Measurements from ENCODE around the gene IL17C.

Gene IL17C

GRCh38 chr16:88661468-88661867 lies 23.1 kb downstream of the IL17C start:
- H4K20me1 ChIP-seq (ENCODE audit: low read depth, low read length), result 0 out of 2 replicates have a peak, but pooled peaks cover 2% of the 10 kb centered on the region
- H3K27me3 ChIP-seq (ENCODE audit: low read length), result no peaks in the 10 kb centered on the region
- H3K36me3 ChIP-seq (ENCODE audit: low read length), result no peaks in the 10 kb centered on the region
- no peaks in the 10 kb centered on the region for H3K9me3 ChIP-seq (ENCODE audit: insufficient read depth, low read length)
- peak overlapping the region; percentile 20; the same call in 1 of the 2 replicates for H3K9ac ChIP-seq (ENCODE audit: low read length)
- H3K27ac ChIP-seq (ENCODE audit: low read depth, low read length), result peak overlapping the region; percentile 57
- peaks cover 36% of the 10 kb centered on the region for H3K79me2 ChIP-seq (ENCODE audit: insufficient read depth, low read length)
- no peak for TF ChIP-seq CTCF (IDR thresholded peaks at IDR 0.05; ENCODE audit: insufficient read depth, low read length, poor library complexity, severe bottlenecking)
- no peak for TF ChIP-seq EZH2phosphoT487 (conservative IDR thresholded peaks at IDR 0.05; ENCODE audit: low read length)
- peak overlapping the region; percentile 91 for H3K4me2 ChIP-seq (ENCODE audit: low read depth, low read length, poor library complexity, severe bottlenecking)
- no peaks in the 10 kb centered on the region for H3K9me2 ChIP-seq (replicated peaks; ENCODE audit: insufficient read depth, low read length)
- H3F3A ChIP-seq (ENCODE audit: insufficient read depth), result peaks cover 21% of the 10 kb centered on the region
- H3K4me3 ChIP-seq (ENCODE audit: insufficient read depth, low read length, poor library complexity, severe bottlenecking), result peak overlapping the region; percentile 23
- no peak overlapping the region for H2AFZ ChIP-seq (ENCODE audit: low read depth, low read length, severe bottlenecking)

- no peaks in the 10 kb centered on the region for H3K9me3 ChIP-seq (ENCODE audit: insufficient read depth, low read length)
- H3K9me2 ChIP-seq (replicated peaks; ENCODE audit: insufficient read depth, low read length), result no peaks in the 10 kb centered on the region
- no peaks in the 10 kb centered on the region for H3K27me3 ChIP-seq (ENCODE audit: low read length)
- H3K36me3 ChIP-seq (ENCODE audit: low read length), result no peaks in the 10 kb centered on the region
- peak overlapping the region; percentile 66 for H3K27ac ChIP-seq (ENCODE audit: low read depth, low read length)
- H3K79me2 ChIP-seq (ENCODE audit: insufficient read depth, low read length), result peaks cover 36% of the 10 kb centered on the region
- H3K4me2 ChIP-seq (ENCODE audit: low read depth, low read length, poor library complexity, severe bottlenecking), result peak overlapping the region; percentile 91
- TF ChIP-seq CTCF (IDR thresholded peaks at IDR 0.05; ENCODE audit: insufficient read depth, low read length, poor library complexity, severe bottlenecking) (no peak), EZH2phosphoT487 (conservative IDR thresholded peaks at IDR 0.05; ENCODE audit: low read length) (no peak)
- no peak overlapping the region for H2AFZ ChIP-seq (ENCODE audit: low read depth, low read length, severe bottlenecking)
- peaks cover 21% of the 10 kb centered on the region for H3F3A ChIP-seq (ENCODE audit: insufficient read depth)
- H3K4me3 ChIP-seq (ENCODE audit: insufficient read depth, low read length, poor library complexity, severe bottlenecking), result peak overlapping the region; percentile 76
- 0 out of 2 replicates have a peak, but pooled peaks cover 2% of the 10 kb centered on the region for H4K20me1 ChIP-seq (ENCODE audit: low read depth, low read length)
- peak overlapping the region; percentile 94 for H3K9ac ChIP-seq (ENCODE audit: low read length)
Observed at GRCh38 chr16:88662222-88662842, 24.0 kb downstream of the IL17C start.

GRCh38 chr16:88662843-88663606 lies 24.7 kb downstream of the IL17C start, which contains the start of gene MVD:
Gene MVD (minus strand): TSS chr16:88663091. CDS start chr16:88663080, 11 bp downstream.
- peak within 1 kb of the TSS; percentile 66 for H3K27ac ChIP-seq (ENCODE audit: low read depth, low read length)
- TF ChIP-seq CTCF (IDR thresholded peaks at IDR 0.05; ENCODE audit: insufficient read depth, low read length, poor library complexity, severe bottlenecking), result no peak
- peak within 1 kb of the TSS; percentile 94 for H3K9ac ChIP-seq (ENCODE audit: low read length)
- no peaks in the 10 kb centered on the region for H3K36me3 ChIP-seq (ENCODE audit: low read length)
- no peaks in the 10 kb centered on the region for H3K9me2 ChIP-seq (replicated peaks; ENCODE audit: insufficient read depth, low read length)
- H3K27me3 ChIP-seq (ENCODE audit: low read length), result no peaks in the 10 kb centered on the region
- peak within 1 kb of the TSS; percentile 92 for H3K4me2 ChIP-seq (ENCODE audit: low read depth, low read length, poor library complexity, severe bottlenecking)
- H3F3A ChIP-seq (ENCODE audit: insufficient read depth), result peaks cover 21% of the 10 kb centered on the region
- peaks cover 36% of the 10 kb centered on the region for H3K79me2 ChIP-seq (ENCODE audit: insufficient read depth, low read length)
- peak within 1 kb of the TSS; percentile 80 for H2AFZ ChIP-seq (ENCODE audit: low read depth, low read length, severe bottlenecking)
- peak within 1 kb of the TSS; percentile 90 for H3K4me3 ChIP-seq (ENCODE audit: insufficient read depth, low read length, poor library complexity, severe bottlenecking)
- 0 out of 2 replicates have a peak, but pooled peaks cover 2% of the 10 kb centered on the region for H4K20me1 ChIP-seq (ENCODE audit: low read depth, low read length)
- H3K9me3 ChIP-seq (ENCODE audit: insufficient read depth, low read length), result no peaks in the 10 kb centered on the region

Measured in SU-DHL-6 (cell line).